BJ (cell line): ENCODE data around the gene VPS16. TPM values are rescaled to one million over a fixed set of nuclear protein-coding genes. Genes with fewer than 3 reads are reported as not detected.

ENCODE experiments used
- CTCF ChIA-PET: fragments of 350-600 bp; formaldehyde crosslinking; extraction: SDS; loops from one replicate; lab custom pipeline; 2021; ENCODE audit warnings: antibody characterized with exemption, inconsistent platforms; lab: Yijun Ruan, JAX
- POLR2A ChIA-PET: fragments of 300-600 bp; sonication (Branson Sonifier 250); formaldehyde crosslinking; extraction: SDS; loops from one replicate; lab custom pipeline; 2021; ENCODE audit warnings: antibody characterized with exemption; lab: Charles Lee
- DNase-seq: peaks from one replicate; pipeline ENCODE4 v3.0.0-alpha.2; 2011; ENCODE audit warnings: low read depth
- H3K27me3 ChIP-seq: 2 replicates; pipeline ENCODE4 v1.6.0; 2011; ENCODE audit warnings: low read length; ENCODE audit not compliant: control insufficient read depth, insufficient read depth
- H3K36me3 ChIP-seq: 2 replicates; pipeline ENCODE4 v1.5.1; 2011; ENCODE audit warnings: low read length; ENCODE audit not compliant: control insufficient read depth, insufficient read depth
- H3K4me3 ChIP-seq: 2 replicates; pipeline ENCODE4 v1.5.1; 2011; ENCODE audit warnings: low read depth, mild to moderate bottlenecking, control low read depth, low read length
- CTCF ChIP-seq: IDR thresholded peaks from 2 replicates; pipeline ENCODE4 v1.5.1; 2011; ENCODE audit warnings: low read depth, mild to moderate bottlenecking, control low read depth, inconsistent platforms, low read length, moderate library complexity; ENCODE audit not compliant: insufficient read depth
- polyA plus RNA-seq: library from polyadenylated mRNA; depleted of rRNA; stranded (reverse); fragments of >200 nt; gene quantifications from 2 replicates; pipeline ENCODE4 v1.2.3, GENCODE V29; 2011

Gene VPS16
- polyA plus RNA-seq, 1 experiment: 46.8 TPM

GRCh38 chr20:2851086-2851485 is 10.5 kb downstream of the VPS16 start:
- ChIA-PET POLR2A (no interaction called here), CTCF (interaction anchor here (1.0 to 10.5 kb wide), 16 partner anchors 13 to 329 kb away, joined by 3 to 166 read pairs (median 6); partner anchors contain the start of genes C20orf141 and PTPRA)
- Histone ChIP-seq H3K4me3 (no peak overlapping the region), H3K36me3 (no peaks in the 10 kb centered on the region), H3K27me3 (no peaks in the 10 kb centered on the region)
- no peak for TF ChIP-seq CTCF
- no peak for DNase-seq

GRCh38 chr20:2858591-2858990 is 18.0 kb downstream of the VPS16 start:
- no peak overlapping the region for H3K4me3 ChIP-seq
- H3K36me3 ChIP-seq: peaks cover 19% of the 10 kb centered on the region
- CTCF ChIA-PET: interaction anchor here (0.9 to 2.2 kb wide), 7 partner anchors 12 to 143 kb away, joined by 3 to 11 read pairs (median 5); no protein-coding TSS in a partner anchor
- no peaks in the 10 kb centered on the region for H3K27me3 ChIP-seq
- DNase-seq: no peak
- TF ChIP-seq CTCF: no peak
- POLR2A ChIA-PET: no interaction called here

GRCh38 chr20:2859330-2860121 is 19.0 kb downstream of the VPS16 start:
- Histone ChIP-seq H3K4me3 (no peak overlapping the region), H3K27me3 (no peaks in the 10 kb centered on the region), H3K36me3 (peaks cover 24% of the 10 kb centered on the region)
- ChIA-PET CTCF (interaction anchor here (0.6 to 2.2 kb wide), 8 partner anchors 11 to 142 kb away, joined by 3 to 11 read pairs (median 4); no protein-coding TSS in a partner anchor), POLR2A (interaction anchor here (0.6 kb wide), 1 partner anchor 9 kb away, joined by 13 read pairs; no protein-coding TSS in a partner anchor)
- DNase-seq: no peak
- no peak for TF ChIP-seq CTCF

- Histone ChIP-seq H3K27me3 (no peaks in the 10 kb centered on the region), H3K36me3 (peaks cover 33% of the 10 kb centered on the region), H3K4me3 (no peak overlapping the region)
- DNase-seq: no peak
- ChIA-PET POLR2A (no interaction called here), CTCF (interaction anchor here (1.5 to 1.8 kb wide), 3 partner anchors 9 to 136 kb away, joined by 5 to 7 read pairs (median 6); no protein-coding TSS in a partner anchor)
- no peak for TF ChIP-seq CTCF
These were observed 24.1 kb downstream of the VPS16 start for GRCh38 chr20:2864626-2865025.

GRCh38 chr20:2865101-2865500 is 24.6 kb downstream of the VPS16 start:
- ChIA-PET CTCF (interaction anchor here (0.7 to 1.8 kb wide), 4 partner anchors 9 to 136 kb away, joined by 3 to 7 read pairs (median 6); no protein-coding TSS in a partner anchor), POLR2A (no interaction called here)
- no peak for DNase-seq
- H3K4me3 ChIP-seq: no peak overlapping the region
- no peak for TF ChIP-seq CTCF
- no peaks in the 10 kb centered on the region for H3K27me3 ChIP-seq
- peaks cover 33% of the 10 kb centered on the region for H3K36me3 ChIP-seq
